ENCODE results near the gene KIDINS220.

DNA sequence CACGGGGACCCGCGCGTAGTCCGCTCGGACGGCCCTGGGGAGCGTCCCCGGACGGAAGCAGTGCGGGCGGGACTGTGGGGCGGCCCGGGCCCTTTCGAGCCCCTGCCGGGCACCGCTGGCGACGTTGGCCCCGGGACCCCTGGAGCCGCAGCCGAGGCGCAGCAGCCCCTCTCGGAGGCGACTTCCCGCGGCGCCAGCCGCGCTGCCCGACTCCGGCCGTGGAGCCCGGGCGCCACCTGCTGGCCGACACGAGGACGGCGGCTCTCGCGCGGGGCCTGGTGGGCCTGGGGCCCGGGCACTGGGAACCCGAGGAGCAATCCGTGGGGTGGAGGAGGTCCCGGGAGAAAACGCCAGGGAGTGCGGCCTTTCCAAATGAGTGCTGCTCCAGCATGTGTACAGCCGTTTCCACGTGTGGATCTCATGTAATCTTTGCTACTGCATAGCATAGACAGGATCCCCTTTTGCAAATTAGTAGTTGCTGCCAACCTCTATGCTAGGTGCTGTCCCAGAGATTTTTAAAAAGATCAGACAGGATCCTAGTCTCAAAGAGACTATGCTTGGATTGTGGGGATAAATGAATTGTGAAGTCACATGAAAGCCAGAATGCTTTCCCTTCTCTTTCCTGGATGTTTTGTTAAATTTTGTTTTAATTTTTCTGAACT is 151.6 kb downstream of the KIDINS220 start:
- TF ChIP-seq GATA3 (IDR thresholded peaks at IDR 0.05; ENCODE audit: low read depth, low read length) = no peak
- TF ChIP-seq GATA2 (IDR thresholded peaks at IDR 0.05; ENCODE audit: low read depth, low read length) = peak; percentile 24; the same call in 1 of the 2 replicates
